Right cardiac atrium (tissue), 5 donors: Measurements from ENCODE around the gene KHDRBS2. TPM values are rescaled to one million over a fixed set of nuclear protein-coding genes. Genes with fewer than 3 reads are reported as not detected.

ENCODE experiments used
- ATAC-seq, 2 donors: fragments of 200-7000 bp; cut with Tn5 transposase; one replicate each; pipeline versions ENCODE4 v1.8.0 to v1.9.1; 2020; ENCODE audit warnings: moderate library complexity in 2 of 2, mild to moderate bottlenecking in 1 of 2
- DNase-seq, 3 donors: peaks; one replicate each; pipeline ENCODE4 v3.0.0-alpha.2; 2020
- H3K27ac ChIP-seq: one replicate; pipeline ENCODE4 v1.5.1; 2013; ENCODE audit warnings: mild to moderate bottlenecking, low read length, control low read depth, moderate library complexity
- H3K27me3 ChIP-seq: one replicate; pipeline ENCODE4 v1.6.1; 2013; ENCODE audit not compliant: control insufficient read depth, insufficient read depth
- H3K4me1 ChIP-seq: one replicate; pipeline ENCODE4 v1.6.1; 2013; ENCODE audit warnings: low read length; ENCODE audit not compliant: control insufficient read depth, insufficient read depth
- H3K4me3 ChIP-seq: one replicate; pipeline ENCODE4 v1.5.1; 2013; ENCODE audit warnings: low read length, control low read depth
- H3K9me3 ChIP-seq: one replicate; pipeline ENCODE4 v1.6.1; 2013; ENCODE audit warnings: low read length; ENCODE audit not compliant: control insufficient read depth
- WGBS: extraction: QIAGEN DNeasy Blood & Tissue Kit; methylation state at CpG from one replicate; pipeline ENCODE4 v1.1.7; 2013; 5-methylcytosine and 5-hydroxymethylcytosine counted together
- intact Hi-C, 4 donors: fragments of 100-400 bp; cut with DNase I; formaldehyde crosslinking; loops; one replicate each; pipeline versions ENCODE4 v1.11.0 to v1.14.0; 2022 to 2023
- polyA plus RNA-seq: library from polyadenylated mRNA; stranded (reverse); fragments of 200-250 nt; gene quantifications from one replicate; pipeline ENCODE4 v1.2.3, GENCODE V29; 2013
- total RNA-seq, 4 donors: library from RNA; stranded (reverse); fragmentation: NEBNext Ultra II Directional; extraction: Animal tissue kit (Norgen Biotek cat#: 25700); gene quantifications; one replicate each; pipeline ENCODE4 v1.2.1, GENCODE V29; 2021
- donor health status: healthy with polysubstance abuse.
- donor health status: DM: no; HTN: yes; CAD: no.
- donor health status: DM: no; HTN: no; CAD: no.
- donor health status: DM: no; HTN: yes; CAD: no; lungs with severe emphysema.
- donor health status: DM: yes; HTN: yes; CAD: no.

The KHDRBS2 gene
- total and polyA plus RNA-seq, 5 donors = 0.09 to 0.14 (median 0.12) TPM; not detected in 2

- Histone ChIP-seq H3K27ac (no peak overlapping the region), H3K4me3 (no peak overlapping the region), H3K9me3 (no peaks in the 10 kb centered on the region), H3K27me3 (no peaks in the 10 kb centered on the region), H3K4me1 (no peaks in the 10 kb centered on the region)
- ATAC-seq = no peak
- WGBS = 76% methylated on average over 3 of the region's 3 CpGs
- DNase-seq = no peak
- intact Hi-C loops = no loop called here
Measured at GRCh38 chr6:61711849-61712248, 574.2 kb downstream of the KHDRBS2 start.

- Histone ChIP-seq H3K4me3 (no peak overlapping the region), H3K27me3 (no peaks in the 10 kb centered on the region), H3K27ac (no peak overlapping the region), H3K4me1 (no peaks in the 10 kb centered on the region), H3K9me3 (no peaks in the 10 kb centered on the region)
- ATAC-seq = no peak
- intact Hi-C loops = no loop called here
- 80% methylated on average over 2 of the region's 2 CpGs for WGBS
- DNase-seq = no peak
Measured at GRCh38 chr6:61688165-61688564, 597.9 kb downstream of the KHDRBS2 start.

DNA sequence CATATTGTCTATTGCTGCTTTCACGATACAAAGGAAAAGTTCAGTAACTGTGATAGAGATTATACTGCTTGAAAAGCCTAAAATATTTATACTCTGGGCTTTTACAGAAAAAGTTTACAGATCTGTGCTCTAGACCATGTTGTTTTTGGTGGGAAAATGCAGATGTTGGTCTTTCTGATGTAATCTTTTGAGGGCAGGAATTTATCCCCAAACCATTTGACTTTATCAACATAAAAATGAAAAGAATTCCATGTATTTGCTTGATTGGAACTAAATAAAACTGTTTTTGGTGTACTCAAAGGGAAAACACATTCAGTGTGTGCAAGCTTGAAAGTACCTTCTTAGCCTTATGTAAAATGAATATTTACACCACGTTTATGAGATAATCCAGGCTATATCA is 603.5 kb downstream of the KHDRBS2 start:
- no peak for DNase-seq
- WGBS = 29% methylated on average over 2 of the region's 2 CpGs
- no peaks in the 10 kb centered on the region for H3K9me3 ChIP-seq
- no peak overlapping the region for H3K27ac ChIP-seq
- ATAC-seq = no peak
- intact Hi-C loops = no loop called here
- no peaks in the 10 kb centered on the region for H3K27me3 ChIP-seq
- H3K4me3 ChIP-seq = no peak overlapping the region
- H3K4me1 ChIP-seq = no peaks in the 10 kb centered on the region

DNA sequence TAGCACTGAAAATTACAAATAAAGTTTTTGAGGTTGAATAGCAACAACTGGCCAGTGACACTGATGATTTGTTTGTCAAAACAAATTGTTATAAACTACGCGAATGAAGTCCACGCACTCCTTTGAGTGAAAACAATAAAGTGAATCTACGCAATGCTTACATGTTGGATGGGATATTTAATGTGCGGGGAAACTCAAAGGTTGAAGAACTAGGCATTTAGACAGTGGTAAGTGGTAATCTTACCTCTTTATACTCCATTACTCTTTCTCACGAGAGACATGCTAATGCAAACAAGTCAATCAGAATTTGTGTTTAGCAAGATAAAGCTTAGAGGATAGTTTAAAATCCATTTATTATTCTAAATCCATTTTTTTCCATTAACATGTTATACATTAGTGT is 606.4 kb downstream of the KHDRBS2 start:
- no peak for ATAC-seq
- no peaks in the 10 kb centered on the region for H3K27me3 ChIP-seq
- intact Hi-C loops = no loop called here
- no peak overlapping the region for H3K4me3 ChIP-seq
- H3K9me3 ChIP-seq = no peaks in the 10 kb centered on the region
- DNase-seq = no peak
- H3K27ac ChIP-seq = no peak overlapping the region
- 89% methylated on average over 6 of the region's 6 CpGs for WGBS
- no peaks in the 10 kb centered on the region for H3K4me1 ChIP-seq

DNA sequence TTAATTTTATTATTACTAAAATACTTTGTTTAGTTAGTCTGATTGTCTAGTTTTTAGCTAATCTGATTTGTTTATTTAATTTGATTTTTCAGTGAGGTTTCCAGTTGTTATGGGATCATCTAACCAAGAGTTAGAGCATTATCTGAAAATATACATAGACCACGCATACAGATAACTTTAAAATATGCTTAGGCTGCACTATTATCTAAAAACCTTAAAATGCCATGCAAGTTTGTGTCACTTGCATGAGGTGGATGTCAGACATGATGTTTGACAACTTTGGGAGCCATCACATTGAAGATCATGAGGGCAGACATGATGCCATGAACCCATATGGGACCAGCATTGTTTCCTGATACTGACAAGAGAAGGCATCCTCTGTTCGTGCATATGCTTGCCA is 610.3 kb downstream of the KHDRBS2 start:
- no peaks in the 10 kb centered on the region for H3K9me3 ChIP-seq
- no peaks in the 10 kb centered on the region for H3K27me3 ChIP-seq
- no peaks in the 10 kb centered on the region for H3K4me1 ChIP-seq
- no peak overlapping the region for H3K4me3 ChIP-seq
- ATAC-seq (no peak), DNase-seq (no peak)
- 69% methylated on average over 2 of the region's 2 CpGs for WGBS
- intact Hi-C loops = no loop called here
- H3K27ac ChIP-seq = no peak overlapping the region

GRCh38 chr6:61649845-61650244 is 636.2 kb downstream of the KHDRBS2 start:
- Histone ChIP-seq H3K27me3 (no peaks in the 10 kb centered on the region), H3K4me1 (no peaks in the 10 kb centered on the region), H3K9me3 (no peaks in the 10 kb centered on the region), H3K4me3 (no peak overlapping the region), H3K27ac (no peak overlapping the region)
- ATAC-seq (no peak), DNase-seq (no peak)
- 76% methylated on average over 1 of the region's 1 CpG for WGBS
- intact Hi-C loops = no loop called here

GRCh38 chr6:61640463-61640862 is 645.6 kb downstream of the KHDRBS2 start:
- H3K4me3 ChIP-seq = no peak overlapping the region
- intact Hi-C loops = no loop called here
- ATAC-seq (no peak), DNase-seq (no peak)
- no peaks in the 10 kb centered on the region for H3K9me3 ChIP-seq
- H3K27ac ChIP-seq = no peak overlapping the region
- 53% methylated on average over 3 of the region's 3 CpGs for WGBS
- no peaks in the 10 kb centered on the region for H3K4me1 ChIP-seq
- no peaks in the 10 kb centered on the region for H3K27me3 ChIP-seq
